Aorta (tissue), 5 donors: Measurements from ENCODE around the gene PHACTR1. TPM values are rescaled to one million over a fixed set of nuclear protein-coding genes. Genes with fewer than 3 reads are reported as not detected.

Experiments used
- ATAC-seq: fragments of 200-7000 bp; cut with Tn5 transposase; one replicate; pipeline ENCODE4 v1.9.1; 2022; ENCODE audit warnings: moderate library complexity; ENCODE audit not compliant: low FRiP score
- DNase-seq, 2 donors: peaks; one replicate each; pipeline ENCODE4 v3.0.0-alpha.2; 2020
- H3K27ac ChIP-seq, 2 donors: one replicate each; pipeline ENCODE4 v1.5.1; 2013; ENCODE audit warnings: low read length in 2 of 2, mild to moderate bottlenecking in 2 of 2, moderate library complexity in 2 of 2, control low read depth in 1 of 2, inconsistent platforms in 1 of 2, low read depth in 1 of 2
- H3K27me3 ChIP-seq, 2 donors: one replicate each; pipeline ENCODE4 v1.6.1; 2013; ENCODE audit warnings: control low read depth in 1 of 2, low read length in 1 of 2, mild to moderate bottlenecking in 1 of 2, moderate library complexity in 1 of 2; ENCODE audit not compliant: insufficient read depth in 2 of 2, control insufficient read depth in 1 of 2
- H3K36me3 ChIP-seq, 2 donors: one replicate each; pipeline ENCODE4 v1.6.1; 2013; ENCODE audit warnings: control low read depth in 1 of 2, low read length in 1 of 2, mild to moderate bottlenecking in 1 of 2; ENCODE audit not compliant: insufficient read depth in 2 of 2, control insufficient read depth in 1 of 2
- H3K4me1 ChIP-seq, 2 donors: one replicate each; pipeline ENCODE4 v1.6.1; 2013; ENCODE audit warnings: low read length in 2 of 2, control low read depth in 1 of 2, mild to moderate bottlenecking in 1 of 2, moderate library complexity in 1 of 2; ENCODE audit not compliant: insufficient read depth in 2 of 2, control insufficient read depth in 1 of 2
- H3K4me3 ChIP-seq, 2 donors: one replicate each; pipeline ENCODE4 v1.5.1; 2013; ENCODE audit warnings: low read length in 2 of 2, control low read depth in 1 of 2, mild to moderate bottlenecking in 1 of 2
- H3K9me3 ChIP-seq: one replicate; pipeline ENCODE4 v1.6.1; 2013; ENCODE audit warnings: mild to moderate bottlenecking, low read length; ENCODE audit not compliant: control insufficient read depth
- WGBS, 2 donors: extraction: QIAGEN DNeasy Blood & Tissue Kit; methylation state at CpG; one replicate each; pipeline ENCODE4 v1.1.7; 2013; 5-methylcytosine and 5-hydroxymethylcytosine counted together
- intact Hi-C, 2 donors: fragments of 100-400 bp; cut with DNase I; formaldehyde crosslinking; loops; one replicate each; pipeline versions ENCODE4 v1.14.2 to v1.15.0; 2022
- polyA plus RNA-seq, 2 donors: library from polyadenylated mRNA; stranded (reverse); fragments of 200-250 nt; gene quantifications; one replicate each; pipeline ENCODE4 v1.2.3, GENCODE V29; 2013
- total RNA-seq, 2 donors: library from RNA; stranded (reverse); fragmentation: NEBNext Ultra II Directional; extraction: Animal tissue kit (Norgen Biotek cat#: 25700); gene quantifications; one replicate each; pipeline ENCODE4 v1.2.1, GENCODE V29; 2021
- donor health status: healthy with polysubstance abuse.
- donor health status: Bipolar disorder and iron deficiency.
- donor health status: DM: no; HTN: no; CAD: no.
- donor health status: DM: no; HTN: no; CAD: no.
- donor health status: DM: yes; HTN: yes; CAD: no.

PHACTR1 gene
- total and polyA plus RNA-seq, 4 donors, result 3.2 to 89.4 (median 20.1) TPM

GRCh38 chr6:12801141-12801540, 84.6 kb downstream of the PHACTR1 start:
- no peaks in the 10 kb centered on the region for H3K4me1 ChIP-seq
- H3K27ac ChIP-seq, result no peak overlapping the region
- no peaks in the 10 kb centered on the region for H3K36me3 ChIP-seq
- H3K9me3 ChIP-seq, result no peaks in the 10 kb centered on the region
- no peak for DNase-seq
- 24 to 56% methylated on average over 3 of the region's 3 CpGs for WGBS, 2 donors
- intact Hi-C loops, result no loop called here
- no peak overlapping the region for H3K4me3 ChIP-seq
- no peaks in the 10 kb centered on the region for H3K27me3 ChIP-seq
- no peak for ATAC-seq

- Histone ChIP-seq H3K4me3 (no peak overlapping the region), H3K4me1 (no peaks in the 10 kb centered on the region), H3K9me3 (no peaks in the 10 kb centered on the region), H3K36me3 (no peaks in the 10 kb centered on the region), H3K27me3 (no peaks in the 10 kb centered on the region), H3K27ac (no peak overlapping the region)
- DNase-seq, result no peak
- WGBS, 2 donors, result 80 to 89% methylated on average over 4 of the region's 4 CpGs
- intact Hi-C loops, result no loop called here
- ATAC-seq, result no peak
Measured at GRCh38 chr6:12802440-12802839, 85.9 kb downstream of the PHACTR1 start.

DNA sequence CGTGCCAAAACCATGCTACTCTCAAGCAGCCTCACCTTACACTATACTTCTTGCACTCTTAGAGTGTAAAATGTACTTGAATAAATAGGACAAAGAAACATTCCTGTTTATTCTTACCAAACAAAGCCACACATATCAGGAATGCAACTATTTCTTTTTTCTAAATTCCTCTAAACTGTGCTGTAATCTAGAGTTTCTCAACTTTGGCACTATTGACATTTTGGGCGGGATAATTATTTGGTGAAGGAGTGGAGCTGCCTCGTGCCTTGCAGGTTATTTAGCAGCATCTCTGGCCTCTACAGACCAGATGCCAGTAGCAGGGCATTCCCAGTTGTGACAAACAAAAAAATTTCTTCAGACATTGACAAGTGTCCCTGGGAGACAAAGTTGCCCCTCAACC, 86.9 kb downstream of the PHACTR1 start:
- H3K36me3 ChIP-seq, result no peaks in the 10 kb centered on the region
- DNase-seq, result no peak
- H3K4me1 ChIP-seq, result no peaks in the 10 kb centered on the region
- no peak overlapping the region for H3K27ac ChIP-seq
- H3K27me3 ChIP-seq, result no peaks in the 10 kb centered on the region
- no peak overlapping the region for H3K4me3 ChIP-seq
- intact Hi-C loops, result no loop called here
- 62 to 66% methylated on average over 3 of the region's 3 CpGs for WGBS, 2 donors
- no peak for ATAC-seq
- H3K9me3 ChIP-seq, result no peaks in the 10 kb centered on the region

GRCh38 chr6:12804952-12805645, 88.5 kb downstream of the PHACTR1 start:
- ATAC-seq, result no peak
- 32 to 53% methylated on average over 7 of the region's 7 CpGs for WGBS, 2 donors
- Histone ChIP-seq H3K27me3 (no peaks in the 10 kb centered on the region), H3K4me3 (no peak overlapping the region), H3K9me3 (no peaks in the 10 kb centered on the region), H3K4me1 (no peaks in the 10 kb centered on the region), H3K27ac (no peak overlapping the region), H3K36me3 (no peaks in the 10 kb centered on the region)
- intact Hi-C loops, result no loop called here
- DNase-seq, result no peak

GRCh38 chr6:12806136-12806535, 89.6 kb downstream of the PHACTR1 start:
- no peaks in the 10 kb centered on the region for H3K27me3 ChIP-seq
- no peaks in the 10 kb centered on the region for H3K4me1 ChIP-seq
- WGBS, 2 donors, result 73 to 77% methylated on average over 4 of the region's 4 CpGs
- DNase-seq (no peak), ATAC-seq (no peak)
- H3K9me3 ChIP-seq, result no peaks in the 10 kb centered on the region
- no peak overlapping the region for H3K4me3 ChIP-seq
- no peak overlapping the region for H3K27ac ChIP-seq
- intact Hi-C loops, result no loop called here
- no peaks in the 10 kb centered on the region for H3K36me3 ChIP-seq

DNA sequence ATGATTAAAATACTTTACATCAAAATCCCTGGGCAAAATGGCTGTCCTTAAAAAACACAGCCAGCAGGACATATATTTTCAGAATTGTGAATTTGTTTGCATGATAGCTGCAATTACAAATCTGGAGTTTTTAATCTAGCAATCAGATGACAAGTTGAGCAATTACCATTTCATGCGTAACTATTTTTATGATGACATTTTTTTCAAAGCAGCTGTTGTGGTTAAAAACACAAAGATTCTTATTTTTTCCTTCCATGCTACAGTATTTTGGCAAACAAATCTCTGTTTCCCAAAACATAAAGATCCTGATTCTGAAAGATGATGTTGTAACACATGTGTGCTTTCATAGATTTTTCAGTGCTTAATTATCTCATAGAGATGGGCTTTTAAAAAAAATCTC, 90.2 kb downstream of the PHACTR1 start:
- 50 to 57% methylated on average over 1 of the region's 1 CpG for WGBS, 2 donors
- H3K4me3 ChIP-seq, result no peak overlapping the region
- peaks cover 0 to 1% of the 10 kb centered on the region in 2 donors for H3K27me3 ChIP-seq
- ATAC-seq (no peak), DNase-seq (no peak)
- intact Hi-C loops, result no loop called here
- H3K27ac ChIP-seq, result no peak overlapping the region
- H3K9me3 ChIP-seq, result no peaks in the 10 kb centered on the region
- no peaks in the 10 kb centered on the region for H3K4me1 ChIP-seq
- H3K36me3 ChIP-seq, result no peaks in the 10 kb centered on the region

DNA sequence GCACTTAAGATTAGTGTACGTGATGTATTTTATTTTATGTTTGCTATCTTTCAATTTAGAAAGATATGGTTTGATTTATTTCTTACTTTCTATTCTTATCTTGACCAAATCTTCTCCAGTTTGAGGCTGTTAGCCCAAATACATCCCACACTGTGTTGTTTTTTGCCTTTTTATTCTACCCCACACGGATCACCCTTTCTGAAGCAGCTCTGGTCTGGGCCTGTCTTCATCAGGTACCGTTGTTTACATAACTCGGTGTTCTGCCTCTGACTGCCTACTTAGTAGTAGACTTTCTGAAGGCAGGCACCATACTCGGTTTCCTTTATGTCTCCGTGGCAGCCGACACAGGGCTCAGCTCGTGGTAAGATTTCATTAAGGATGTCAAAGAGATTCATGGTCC, 95.0 kb downstream of the PHACTR1 start:
- no peaks in the 10 kb centered on the region for H3K4me1 ChIP-seq
- H3K36me3 ChIP-seq, result no peaks in the 10 kb centered on the region
- H3K27me3 ChIP-seq, result peaks cover 0 to 1% of the 10 kb centered on the region in 2 donors
- H3K27ac ChIP-seq, result no peak overlapping the region
- no peak overlapping the region for H3K4me3 ChIP-seq
- DNase-seq (no peak), ATAC-seq (no peak)
- intact Hi-C loops, result no loop called here
- 50 to 58% methylated on average over 8 of the region's 8 CpGs for WGBS, 2 donors
- H3K9me3 ChIP-seq, result peaks cover 2% of the 10 kb centered on the region

- Histone ChIP-seq H3K36me3 (no peaks in the 10 kb centered on the region), H3K9me3 (peaks cover 2% of the 10 kb centered on the region), H3K27ac (no peak overlapping the region), H3K4me1 (no peaks in the 10 kb centered on the region), H3K4me3 (no peak overlapping the region), H3K27me3 (peaks cover 0 to 1% of the 10 kb centered on the region in 2 donors)
- DNase-seq (no peak), ATAC-seq (no peak)
- intact Hi-C loops, result no loop called here
- 93 to 100% methylated on average over 2 of the region's 2 CpGs for WGBS, 2 donors
Measured at GRCh38 chr6:12813321-12813720, 96.8 kb downstream of the PHACTR1 start.

- H3K9me3 ChIP-seq, result peaks cover 2% of the 10 kb centered on the region
- peaks cover 0 to 1% of the 10 kb centered on the region in 2 donors for H3K27me3 ChIP-seq
- DNase-seq (no peak), ATAC-seq (no peak)
- H3K36me3 ChIP-seq, result no peaks in the 10 kb centered on the region
- WGBS, 2 donors, result 95 to 97% methylated on average over 2 of the region's 2 CpGs
- H3K4me1 ChIP-seq, result no peaks in the 10 kb centered on the region
- no peak overlapping the region for H3K4me3 ChIP-seq
- no peak overlapping the region for H3K27ac ChIP-seq
- intact Hi-C loops, result no loop called here
Measured at GRCh38 chr6:12814015-12814414, 97.4 kb downstream of the PHACTR1 start.
